Stimulated activated naive CD8-positive, alpha-beta T cell treated with anti-CD3 and anti-CD28 coated beads, Interleukin-15, amount 100 ng/mL, for 72 hours (primary cell): ENCODE measurements around the gene KRTAP19-4.
"Not testable (repeated sequence)": the region's sequence is repeated elsewhere in the genome, so short reads cannot be mapped to it uniquely, and the experiment has no call there.

Experiments used
- ATAC-seq: fragments of 150-1000 bp; cut with Tn5 transposase; 2 replicates; pipeline ENCODE4 v1.10.0; 2021; ENCODE audit warnings: mild to moderate bottlenecking, moderate library complexity
- DNase-seq, 2 donors: peaks; one replicate each; pipeline ENCODE4 v3.0.0; 2021 to 2022
- H3K27ac Mint-ChIP-seq, 2 donors: one replicate each; pipeline ENCODE4 v1.8.0; 2022; ENCODE audit warnings: mild to moderate bottlenecking in 2 of 2, mixed read lengths in 2 of 2, moderate library complexity in 2 of 2
- H3K27me3 Mint-ChIP-seq: one replicate; pipeline ENCODE4 v1.8.0; 2022; ENCODE audit warnings: mixed read lengths
- H3K4me1 Mint-ChIP-seq: one replicate; pipeline ENCODE4 v1.8.0; 2022; ENCODE audit warnings: mild to moderate bottlenecking, mixed read lengths
- H3K4me3 Mint-ChIP-seq, 2 donors: one replicate each; pipeline ENCODE4 v1.8.0; 2022; ENCODE audit warnings: mild to moderate bottlenecking in 2 of 2, mixed read lengths in 2 of 2, moderate library complexity in 1 of 2
- H3K9me3 Mint-ChIP-seq, 2 donors: one replicate each; pipeline ENCODE4 v1.8.0; 2022; ENCODE audit warnings: mixed read lengths in 2 of 2

The KRTAP19-4 gene

GRCh38 chr21:30497065-30497464 is at the start of gene KRTAP19-4:
KRTAP19-4 (minus strand) TSS chr21:30497165; CDS start chr21:30497110, 55 bp downstream.
- Mint-ChIP-seq H3K27me3 (no peaks in the 10 kb centered on the region), H3K4me3 (no peak within 1 kb of the TSS)

GRCh38 chr21:30541764-30542163 is 44.8 kb upstream of the KRTAP19-4 start, which contains the start of gene KRTAP19-6:
KRTAP19-6 (minus strand) TSS chr21:30541864; CDS start chr21:30541833, 31 bp downstream.
- DNase-seq (no peak), ATAC-seq (no peak)
- Mint-ChIP-seq H3K27ac (no peak within 1 kb of the TSS), H3K4me1 (no peaks in the 10 kb centered on the region), H3K4me3 (no peak within 1 kb of the TSS), H3K27me3 (no peaks in the 10 kb centered on the region), H3K9me3 (peaks cover 4 to 7% of the 10 kb centered on the region in 2 donors)

More at GRCh38 chr21:30497065-30497464, at the start of gene KRTAP19-4:
- DNase-seq (no peak), ATAC-seq (no peak)
- Mint-ChIP-seq H3K27ac (no peak within 1 kb of the TSS), H3K9me3 (no peaks in the 10 kb centered on the region), H3K4me1 (no peaks in the 10 kb centered on the region)

GRCh38 chr21:30518876-30519275 is 21.9 kb upstream of the KRTAP19-4 start:
- H3K27me3 Mint-ChIP-seq: no peaks in the 10 kb centered on the region
- no peak overlapping the region for H3K4me3 Mint-ChIP-seq
- H3K9me3 Mint-ChIP-seq: peaks cover 3 to 7% of the 10 kb centered on the region in 2 donors
- no peak overlapping the region for H3K27ac Mint-ChIP-seq
- no peaks in the 10 kb centered on the region for H3K4me1 Mint-ChIP-seq
- DNase-seq (no peak), ATAC-seq (no peak)

- Mint-ChIP-seq H3K27me3 (no peaks in the 10 kb centered on the region), H3K9me3 (peaks cover 3 to 7% of the 10 kb centered on the region in 2 donors), H3K27ac (peak overlapping the region; percentile 12 to 33), H3K4me1 (no peaks in the 10 kb centered on the region), H3K4me3 (no peak overlapping the region)
- no peak for DNase-seq
- ATAC-seq: no peak
These were observed 18.7 kb upstream of the KRTAP19-4 start for GRCh38 chr21:30515681-30516080.

GRCh38 chr21:30505621-30506205 is 8.7 kb upstream of the KRTAP19-4 start:
- H3K9me3 Mint-ChIP-seq, H3K27ac Mint-ChIP-seq, H3K4me3 Mint-ChIP-seq, DNase-seq, H3K4me1 Mint-ChIP-seq, H3K27me3 Mint-ChIP-seq, ATAC-seq: not testable (repeated sequence)

- Mint-ChIP-seq H3K27me3 (peaks cover 3% of the 10 kb centered on the region), H3K9me3 (no peaks in the 10 kb centered on the region), H3K4me1 (no peaks in the 10 kb centered on the region), H3K27ac (no peak within 1 kb of the TSS), H3K4me3 (no peak within 1 kb of the TSS)
- DNase-seq (no peak), ATAC-seq (no peak)
These were observed 5.1 kb upstream of the KRTAP19-4 start, which contains the start of gene KRTAP19-5 for GRCh38 chr21:30502041-30502440. KRTAP19-5 (minus strand) TSS chr21:30502141; CDS start chr21:30502090, 51 bp downstream.

- no peak within 1 kb of the TSS for H3K4me3 Mint-ChIP-seq
- no peaks in the 10 kb centered on the region for H3K27me3 Mint-ChIP-seq
- H3K27ac Mint-ChIP-seq: no peak within 1 kb of the TSS
- H3K9me3 Mint-ChIP-seq: peaks cover 0 to 11% of the 10 kb centered on the region in 2 donors
- H3K4me1 Mint-ChIP-seq: no peaks in the 10 kb centered on the region
- ATAC-seq (no peak), DNase-seq (no peak)
These were observed 5.0 kb downstream of the KRTAP19-4 start, which contains the start of gene KRTAP19-3 for GRCh38 chr21:30491963-30492428. KRTAP19-3 (minus strand) TSS chr21:30492013; CDS start chr21:30491957, 56 bp downstream.

- H3K27ac Mint-ChIP-seq: no peak within 1 kb of the TSS
- no peak within 1 kb of the TSS for H3K4me3 Mint-ChIP-seq
- peaks cover 12 to 23% of the 10 kb centered on the region in 2 donors for H3K9me3 Mint-ChIP-seq
- no peak for DNase-seq
- no peaks in the 10 kb centered on the region for H3K27me3 Mint-ChIP-seq
- H3K4me1 Mint-ChIP-seq: no peaks in the 10 kb centered on the region
- no peak for ATAC-seq
These were observed 9.6 kb downstream of the KRTAP19-4 start, which contains the start of gene KRTAP19-2 for GRCh38 chr21:30487336-30487735. KRTAP19-2 (minus strand) TSS chr21:30487436; CDS start chr21:30487348, 88 bp downstream.

GRCh38 chr21:30486180-30486579 is 10.8 kb downstream of the KRTAP19-4 start:
- ATAC-seq (no peak), DNase-seq (no peak)
- no peaks in the 10 kb centered on the region for H3K4me1 Mint-ChIP-seq
- peaks cover 12 to 23% of the 10 kb centered on the region in 2 donors for H3K9me3 Mint-ChIP-seq
- no peaks in the 10 kb centered on the region for H3K27me3 Mint-ChIP-seq
- no peak overlapping the region for H3K4me3 Mint-ChIP-seq
- no peak overlapping the region for H3K27ac Mint-ChIP-seq

GRCh38 chr21:30482130-30482529 is 14.8 kb downstream of the KRTAP19-4 start:
- ATAC-seq (no peak), DNase-seq (no peak)
- peaks cover 12% of the 10 kb centered on the region in 2 donors for H3K9me3 Mint-ChIP-seq
- no peaks in the 10 kb centered on the region for H3K27me3 Mint-ChIP-seq
- no peak overlapping the region for H3K4me3 Mint-ChIP-seq
- H3K27ac Mint-ChIP-seq: no peak overlapping the region
- no peaks in the 10 kb centered on the region for H3K4me1 Mint-ChIP-seq

- no peak for ATAC-seq
- H3K27me3 Mint-ChIP-seq: no peaks in the 10 kb centered on the region
- H3K4me1 Mint-ChIP-seq: no peaks in the 10 kb centered on the region
- no peak for DNase-seq
- peaks cover 2 to 3% of the 10 kb centered on the region in 2 donors for H3K9me3 Mint-ChIP-seq
- H3K27ac Mint-ChIP-seq: peak within 1 kb of the TSS in 1 of 2 donors; percentile 52
- no peak within 1 kb of the TSS for H3K4me3 Mint-ChIP-seq
These were observed 16.8 kb downstream of the KRTAP19-4 start, which contains the start of gene KRTAP19-1 for GRCh38 chr21:30480145-30480544. KRTAP19-1 (minus strand) TSS chr21:30480367; CDS start chr21:30480317, 50 bp downstream.

GRCh38 chr21:30479259-30479658 is 17.7 kb downstream of the KRTAP19-4 start:
- ATAC-seq: no peak
- H3K27ac Mint-ChIP-seq: peak overlapping the region in 1 of 2 donors; percentile 52
- no peak for DNase-seq
- H3K4me3 Mint-ChIP-seq: no peak overlapping the region
- no peaks in the 10 kb centered on the region for H3K9me3 Mint-ChIP-seq
- H3K27me3 Mint-ChIP-seq: no peaks in the 10 kb centered on the region
- no peaks in the 10 kb centered on the region for H3K4me1 Mint-ChIP-seq

- no peak overlapping the region for H3K4me3 Mint-ChIP-seq
- no peaks in the 10 kb centered on the region for H3K4me1 Mint-ChIP-seq
- H3K27ac Mint-ChIP-seq: no peak overlapping the region
- ATAC-seq (no peak), DNase-seq (no peak)
- no peaks in the 10 kb centered on the region for H3K9me3 Mint-ChIP-seq
- H3K27me3 Mint-ChIP-seq: no peaks in the 10 kb centered on the region
These were observed 19.0 kb downstream of the KRTAP19-4 start for GRCh38 chr21:30478004-30478403.

GRCh38 chr21:30468900-30469714 is 27.9 kb downstream of the KRTAP19-4 start:
- ATAC-seq (no peak), DNase-seq (no peak)
- peaks cover 0 to 15% of the 10 kb centered on the region in 2 donors for H3K9me3 Mint-ChIP-seq
- no peak overlapping the region for H3K4me3 Mint-ChIP-seq
- peaks cover 8% of the 10 kb centered on the region for H3K27me3 Mint-ChIP-seq
- H3K4me1 Mint-ChIP-seq: no peaks in the 10 kb centered on the region
- no peak overlapping the region for H3K27ac Mint-ChIP-seq

- Mint-ChIP-seq H3K27me3 (peaks cover 10% of the 10 kb centered on the region), H3K9me3 (peaks cover 0 to 5% of the 10 kb centered on the region in 2 donors), H3K4me1 (no peaks in the 10 kb centered on the region), H3K4me3 (no peak overlapping the region), H3K27ac (no peak overlapping the region)
- ATAC-seq: no peak
- DNase-seq: no peak
These were observed 33.3 kb downstream of the KRTAP19-4 start for GRCh38 chr21:30463713-30464112.

GRCh38 chr21:30448514-30448913 is 48.5 kb downstream of the KRTAP19-4 start:
- Mint-ChIP-seq H3K27ac (no peak overlapping the region), H3K27me3 (no peaks in the 10 kb centered on the region), H3K4me3 (no peak overlapping the region), H3K4me1 (no peaks in the 10 kb centered on the region), H3K9me3 (no peaks in the 10 kb centered on the region)
- DNase-seq: no peak
- no peak for ATAC-seq
